SU-DHL-6 (cell line): ENCODE measurements around the gene NTN3.

ENCODE experiments used
- EZH2phosphoT487 ChIP-seq: fragments of 200-600 bp; sonication (generic), shearing (Covaris generic); conservative IDR thresholded peaks from 2 replicates; pipeline ENCODE4 v1.6.1; 2018; ENCODE audit warnings: mild to moderate bottlenecking, antibody characterized with exemption, low read length, moderate library complexity, mixed read lengths
- TF ChIP-seq, protein P1 (sequence below): fragments of 200-600 bp; sonication (generic); IDR thresholded peaks from one replicate; pipeline ENCODE4 v1.5.1; 2017; ENCODE audit warnings: antibody characterized with exemption, mild to moderate bottlenecking, low read length, moderate library complexity; ENCODE audit not compliant: insufficient read depth, poor library complexity, severe bottlenecking

DNA sequence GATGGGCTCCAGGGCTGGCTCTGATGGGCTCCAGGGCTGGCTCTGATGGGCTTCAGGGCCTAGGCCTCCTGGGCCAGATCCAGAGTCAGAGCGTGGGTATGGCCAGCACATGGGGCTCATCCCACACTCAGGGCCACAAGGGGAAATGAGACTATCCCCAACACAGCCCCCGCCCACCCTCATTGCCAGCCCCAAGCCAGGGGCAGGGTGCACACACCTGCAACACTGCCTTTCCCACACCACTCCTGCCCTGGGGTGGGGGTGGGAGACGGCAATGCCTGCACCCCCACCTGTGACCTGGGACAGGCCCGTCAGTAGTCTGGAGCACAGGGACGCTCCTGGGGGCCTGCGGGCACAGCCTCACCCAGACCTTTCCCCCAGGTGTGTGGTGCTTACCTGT is 28.4 kb downstream of the NTN3 start:
- TF ChIP-seq, protein P1, sequence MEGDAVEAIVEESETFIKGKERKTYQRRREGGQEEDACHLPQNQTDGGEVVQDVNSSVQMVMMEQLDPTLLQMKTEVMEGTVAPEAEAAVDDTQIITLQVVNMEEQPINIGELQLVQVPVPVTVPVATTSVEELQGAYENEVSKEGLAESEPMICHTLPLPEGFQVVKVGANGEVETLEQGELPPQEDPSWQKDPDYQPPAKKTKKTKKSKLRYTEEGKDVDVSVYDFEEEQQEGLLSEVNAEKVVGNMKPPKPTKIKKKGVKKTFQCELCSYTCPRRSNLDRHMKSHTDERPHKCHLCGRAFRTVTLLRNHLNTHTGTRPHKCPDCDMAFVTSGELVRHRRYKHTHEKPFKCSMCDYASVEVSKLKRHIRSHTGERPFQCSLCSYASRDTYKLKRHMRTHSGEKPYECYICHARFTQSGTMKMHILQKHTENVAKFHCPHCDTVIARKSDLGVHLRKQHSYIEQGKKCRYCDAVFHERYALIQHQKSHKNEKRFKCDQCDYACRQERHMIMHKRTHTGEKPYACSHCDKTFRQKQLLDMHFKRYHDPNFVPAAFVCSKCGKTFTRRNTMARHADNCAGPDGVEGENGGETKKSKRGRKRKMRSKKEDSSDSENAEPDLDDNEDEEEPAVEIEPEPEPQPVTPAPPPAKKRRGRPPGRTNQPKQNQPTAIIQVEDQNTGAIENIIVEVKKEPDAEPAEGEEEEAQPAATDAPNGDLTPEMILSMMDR: no peak
- no peak for TF ChIP-seq EZH2phosphoT487
